Hepatocyte (in vitro differentiated cells): ENCODE data around the gene ADAM8.

ENCODE experiments used
- EZH2 ChIP-seq: fragments of 200-600 bp; sonication (generic); IDR thresholded peaks from 2 replicates; pipeline ENCODE4 v1.6.1; 2016; ENCODE audit warnings: antibody characterized with exemption, mild to moderate bottlenecking, borderline replicate concordance
- EZH2phosphoT487 ChIP-seq: fragments of 200-600 bp; sonication (generic); IDR thresholded peaks from one replicate; pipeline ENCODE4 v1.6.1; 2018; ENCODE audit warnings: antibody characterized with exemption, mild to moderate bottlenecking, low read depth, moderate library complexity; ENCODE audit not compliant: unreplicated experiment, severe bottlenecking

- TF ChIP-seq EZH2 (no peak), EZH2phosphoT487 (no peak)
Measured at GRCh38 chr10:133311570-133311969, 34.9 kb upstream of the ADAM8 start.
